Activated CD4-positive, alpha-beta T cell treated with anti-CD3 and anti-CD28 coated beads, Interleukin-2, amount 50 U/mL, for 16 hours (primary cell): ENCODE results near the gene ITGAV.

ENCODE experiments used
- DNase-seq: peaks from one replicate; pipeline ENCODE4 v3.0.0-alpha.2; 2020

ITGAV gene

DNA sequence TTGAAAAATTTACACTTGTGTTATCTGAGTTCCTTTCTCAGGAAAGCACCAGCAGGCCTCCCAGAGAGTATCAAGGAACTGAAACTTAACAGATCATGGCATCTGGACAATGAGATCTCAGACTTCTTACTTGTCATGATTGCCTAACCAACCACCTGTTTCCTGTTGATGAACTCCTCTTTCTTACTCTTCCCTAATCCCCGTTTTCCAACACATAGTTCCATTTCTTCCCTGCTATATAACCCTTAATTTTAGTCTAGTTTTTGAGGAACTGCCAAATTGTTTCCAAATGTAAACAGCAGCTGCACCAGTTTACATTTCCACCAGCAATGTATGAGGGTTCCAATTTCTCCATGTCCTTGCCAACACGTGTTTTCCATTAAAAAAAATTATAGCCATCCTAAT lies 98.0 kb downstream of the ITGAV start:
- no peak for DNase-seq

DNA sequence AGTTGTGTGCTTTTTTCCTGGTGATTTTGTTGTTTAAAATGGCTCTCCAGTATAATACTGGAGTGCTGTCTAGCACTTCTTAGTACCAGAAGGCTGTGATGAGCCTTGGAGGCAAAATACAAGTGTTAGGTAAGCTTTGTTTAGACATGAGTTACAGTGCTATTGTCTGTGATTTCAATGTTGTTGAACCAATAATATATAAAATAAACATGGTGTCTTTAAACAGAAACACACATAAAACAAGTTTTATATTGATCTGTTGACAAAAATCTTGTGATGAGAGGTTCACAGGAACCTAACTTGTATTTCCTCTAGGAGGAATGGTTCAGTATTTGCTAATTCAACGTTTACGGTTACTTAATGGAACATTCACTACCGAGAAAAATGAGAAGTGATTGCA lies 99.0 kb downstream of the ITGAV start:
- DNase-seq: no peak

DNA sequence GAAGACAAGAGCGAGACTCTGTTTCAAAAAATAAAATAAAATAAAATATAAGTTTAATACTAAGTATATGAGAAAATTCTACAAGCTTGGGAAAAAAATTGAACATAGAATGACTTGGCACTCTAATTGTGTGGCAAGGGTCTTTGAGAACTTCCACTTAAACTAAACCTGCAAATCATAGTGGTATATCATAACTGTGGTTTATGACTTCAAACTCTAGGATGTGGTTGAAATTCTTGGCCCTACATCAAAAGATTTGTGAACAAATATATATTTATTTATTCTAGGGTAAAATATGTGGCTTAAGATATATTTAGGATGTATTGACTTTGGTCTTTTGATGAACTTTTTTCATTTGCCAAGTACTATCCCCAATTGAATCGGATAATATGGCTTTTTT lies 100.9 kb downstream of the ITGAV start:
- DNase-seq: no peak

DNA sequence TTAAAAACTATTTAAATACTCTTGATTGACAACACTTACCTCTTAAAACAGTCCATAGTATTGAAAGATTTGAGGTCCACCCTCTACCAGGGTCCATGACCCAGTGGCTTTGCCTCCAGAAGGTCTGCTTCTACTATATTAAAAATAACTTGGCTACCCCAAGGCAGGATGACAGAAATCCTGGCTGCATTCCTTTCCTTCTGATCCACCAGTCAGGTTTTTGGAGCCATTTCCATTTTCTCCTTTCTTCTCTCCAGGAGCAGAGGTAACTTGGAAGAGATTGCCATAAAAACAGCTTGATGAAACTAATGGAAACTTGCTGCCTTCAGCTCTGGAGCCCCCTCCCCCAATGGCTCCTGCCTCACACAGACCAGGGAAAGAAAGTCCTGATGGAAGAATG lies 101.4 kb downstream of the ITGAV start:
- no peak for DNase-seq

DNA sequence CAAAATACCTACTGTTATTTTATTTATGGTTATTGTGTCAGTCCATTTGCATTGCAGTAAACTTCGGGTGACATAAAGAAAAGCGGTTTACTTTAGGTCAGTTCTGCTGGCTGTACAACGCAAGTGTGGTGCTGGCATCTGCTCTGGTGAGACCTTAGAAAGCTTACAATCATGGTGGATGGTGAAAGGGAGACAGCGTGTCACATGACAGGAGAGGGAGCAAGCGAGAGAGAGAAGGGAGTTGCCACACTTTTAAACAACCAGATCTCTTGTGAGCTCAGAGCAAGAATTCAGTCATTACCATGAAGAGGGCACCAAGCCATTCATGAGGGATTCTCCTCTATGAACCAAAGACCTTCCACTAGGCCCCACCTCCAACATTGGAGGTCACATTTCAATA lies 102.0 kb downstream of the ITGAV start:
- no peak for DNase-seq

DNA sequence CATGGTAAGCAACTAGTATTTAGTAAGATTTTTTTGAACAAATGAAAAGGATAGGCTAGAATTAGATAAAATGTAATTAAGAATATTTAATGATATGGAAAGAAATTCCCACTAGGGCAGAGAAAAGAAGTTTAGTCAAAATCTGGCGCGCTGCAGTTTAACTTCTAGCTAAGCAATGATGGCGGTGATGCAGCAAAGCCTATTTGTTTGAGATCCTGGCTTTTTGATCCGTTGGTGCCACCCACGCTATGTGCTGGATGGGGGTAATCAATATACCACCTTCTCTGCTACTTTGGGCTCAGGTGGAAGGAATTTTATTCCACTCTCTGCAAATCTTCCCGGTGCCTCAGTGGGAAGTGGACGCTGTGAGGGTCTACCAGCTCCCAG lies 103.6 kb downstream of the ITGAV start:
- no peak for DNase-seq

DNA sequence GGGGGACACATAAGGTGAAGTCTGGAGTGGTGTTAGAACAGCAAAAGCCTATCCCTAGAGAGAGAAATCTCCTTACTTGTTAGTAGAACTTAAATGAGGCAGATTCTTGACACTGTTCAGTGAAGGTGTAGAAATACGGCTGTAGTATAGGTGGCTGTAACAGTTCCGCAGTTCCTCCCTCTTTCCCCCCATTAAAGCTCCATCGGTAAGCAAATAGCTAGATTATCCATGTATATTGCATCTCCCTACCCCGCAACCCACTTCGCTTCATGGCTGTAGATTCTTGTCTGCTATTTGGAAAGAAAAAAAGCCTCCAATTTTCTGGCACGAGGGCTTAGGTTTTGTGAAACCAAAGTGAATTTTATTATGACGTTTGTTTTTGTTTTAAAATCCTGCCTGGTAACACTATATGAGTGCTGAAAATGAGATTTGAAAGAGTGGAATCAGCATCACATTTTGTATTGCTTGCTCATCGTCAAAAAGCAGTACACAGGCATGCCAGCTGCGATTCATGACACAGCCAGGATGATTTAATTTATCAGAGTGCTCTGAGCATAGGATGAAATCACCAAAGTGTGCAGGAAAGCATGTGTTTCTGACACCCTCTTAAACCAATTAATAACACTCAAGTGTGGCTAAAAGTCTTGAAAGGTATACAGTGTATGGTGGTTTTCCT lies 105.4 kb downstream of the ITGAV start:
- no peak for DNase-seq

DNA sequence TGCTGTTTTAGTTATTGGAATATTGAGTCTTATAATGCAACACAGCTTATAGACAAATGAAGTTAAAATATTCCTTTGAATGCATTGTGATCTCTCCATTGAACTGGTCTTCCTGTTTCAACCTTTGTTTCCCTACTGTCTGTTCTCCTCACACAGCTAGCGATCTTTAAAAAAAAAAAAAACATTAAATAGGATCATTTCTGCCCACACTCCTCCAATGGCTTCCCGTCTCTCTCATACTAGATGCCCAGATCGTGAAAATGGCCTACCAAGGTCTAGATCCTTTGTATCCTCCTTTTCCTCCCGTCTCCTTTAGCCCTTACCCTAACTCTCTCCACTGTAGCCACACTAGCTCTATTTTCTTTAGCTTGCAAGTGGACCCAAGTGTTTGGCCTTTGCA lies 106.4 kb downstream of the ITGAV start:
- no peak for DNase-seq

DNA sequence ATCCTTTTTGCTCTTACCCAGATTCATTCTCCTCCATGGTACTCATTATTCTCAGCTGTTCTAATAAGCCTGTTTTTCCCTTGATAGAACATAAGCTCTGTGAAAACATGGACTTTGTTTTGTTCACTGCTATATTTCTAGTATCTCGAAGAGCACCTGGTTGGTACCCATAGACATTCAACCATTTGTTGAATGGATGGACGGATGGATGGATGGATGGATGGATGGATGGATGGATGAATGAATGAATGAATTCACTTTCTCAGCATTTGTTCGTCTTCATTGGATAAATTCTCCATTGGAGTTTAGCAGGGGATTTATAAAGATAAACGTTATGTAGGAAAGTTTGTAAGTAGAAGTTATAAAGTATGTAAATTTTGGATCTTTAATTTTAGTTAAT lies 106.9 kb downstream of the ITGAV start:
- DNase-seq: no peak

DNA sequence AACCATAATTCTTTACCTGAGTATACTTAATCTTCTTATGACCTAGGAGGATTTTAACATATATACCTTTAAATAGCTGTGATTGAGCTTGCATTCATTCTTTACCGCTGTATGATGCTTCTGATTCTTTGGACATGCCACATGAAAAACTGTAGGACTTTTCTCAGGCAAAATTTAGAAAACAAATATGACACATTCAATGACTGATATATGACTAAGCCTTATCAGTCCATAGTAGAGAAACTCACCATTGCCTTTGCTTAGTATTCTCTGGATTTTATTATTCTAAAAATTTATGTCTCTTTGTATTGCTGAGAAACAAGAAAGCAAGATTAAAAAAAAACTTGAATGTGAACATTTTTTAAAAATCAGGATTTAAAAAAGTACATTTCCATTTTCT lies 107.7 kb downstream of the ITGAV start:
- DNase-seq: no peak

DNA sequence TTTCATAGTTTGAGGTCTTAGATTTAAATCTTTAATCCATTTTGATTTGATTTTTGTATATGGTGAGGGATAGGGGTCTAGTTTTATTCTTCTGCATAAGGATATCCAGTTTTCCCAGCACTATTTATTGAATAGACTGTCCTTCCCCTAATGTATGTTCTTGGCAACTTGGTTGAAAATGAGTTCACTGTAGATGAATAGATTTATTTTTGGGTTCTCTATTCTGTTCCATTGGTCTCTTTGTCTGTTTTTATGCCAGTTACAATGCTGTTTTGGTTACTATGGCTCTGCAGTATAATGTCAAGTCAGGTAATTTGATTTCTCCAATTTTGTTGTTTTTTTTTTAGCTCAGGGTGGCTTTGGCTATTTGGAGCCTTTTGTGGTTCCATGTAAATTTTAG lies 109.9 kb downstream of the ITGAV start:
- no peak for DNase-seq

DNA sequence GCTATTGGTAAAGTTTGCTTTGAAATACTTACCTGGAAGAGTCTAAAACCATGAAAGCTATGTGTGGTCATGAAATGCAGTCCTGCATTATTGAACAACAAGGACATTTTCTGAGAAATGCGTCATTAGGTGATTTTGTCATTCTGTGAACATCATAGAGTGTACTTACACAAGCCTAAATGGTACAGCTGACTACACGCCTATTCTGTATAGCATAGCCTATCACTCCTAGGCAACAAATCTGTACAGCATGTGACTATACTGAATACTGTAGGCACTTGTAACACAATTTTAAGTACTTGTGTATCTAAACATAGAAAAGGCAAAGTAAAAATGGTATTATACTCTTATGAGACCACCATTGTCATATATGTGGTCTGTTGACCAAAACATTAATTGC lies 112.2 kb downstream of the ITGAV start:
- DNase-seq: no peak

DNA sequence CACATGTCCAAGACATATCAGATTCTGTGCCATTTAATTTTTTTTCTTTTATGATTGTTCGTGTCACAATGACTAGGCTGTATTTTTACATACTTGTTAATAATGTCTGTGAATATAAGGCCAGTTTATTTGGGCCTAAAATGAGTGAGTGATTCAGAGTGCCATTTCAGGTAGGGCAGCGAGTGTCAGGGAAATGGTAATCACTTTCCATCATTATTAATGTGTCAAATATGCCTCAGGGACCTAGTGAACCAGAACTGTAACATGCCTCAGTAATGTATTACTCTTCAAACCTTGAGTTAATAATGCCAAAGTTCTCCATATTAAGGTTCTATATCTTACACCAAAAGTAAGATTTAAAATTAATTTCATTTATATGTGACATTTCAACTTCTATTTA lies 112.6 kb downstream of the ITGAV start:
- DNase-seq: no peak

DNA sequence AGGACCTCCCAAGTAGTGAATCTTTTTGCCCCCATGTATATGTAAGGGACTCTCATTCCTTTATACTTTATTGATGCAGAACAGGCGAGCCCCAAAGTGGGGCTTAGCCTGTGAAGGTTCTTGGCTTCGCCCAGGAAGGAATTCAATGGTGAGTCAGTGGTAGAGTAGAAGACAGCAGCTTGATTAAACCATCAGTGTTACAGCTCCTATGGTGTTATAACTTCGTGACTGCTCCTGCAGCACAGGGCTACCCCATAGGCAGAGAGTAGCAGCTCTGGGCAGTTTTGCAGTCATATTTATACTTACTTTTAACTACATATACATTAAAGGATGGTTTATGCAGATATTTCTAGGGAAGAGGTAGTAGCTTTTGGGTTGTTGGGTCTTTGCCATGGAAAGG lies 115.0 kb downstream of the ITGAV start:
- DNase-seq: no peak

DNA sequence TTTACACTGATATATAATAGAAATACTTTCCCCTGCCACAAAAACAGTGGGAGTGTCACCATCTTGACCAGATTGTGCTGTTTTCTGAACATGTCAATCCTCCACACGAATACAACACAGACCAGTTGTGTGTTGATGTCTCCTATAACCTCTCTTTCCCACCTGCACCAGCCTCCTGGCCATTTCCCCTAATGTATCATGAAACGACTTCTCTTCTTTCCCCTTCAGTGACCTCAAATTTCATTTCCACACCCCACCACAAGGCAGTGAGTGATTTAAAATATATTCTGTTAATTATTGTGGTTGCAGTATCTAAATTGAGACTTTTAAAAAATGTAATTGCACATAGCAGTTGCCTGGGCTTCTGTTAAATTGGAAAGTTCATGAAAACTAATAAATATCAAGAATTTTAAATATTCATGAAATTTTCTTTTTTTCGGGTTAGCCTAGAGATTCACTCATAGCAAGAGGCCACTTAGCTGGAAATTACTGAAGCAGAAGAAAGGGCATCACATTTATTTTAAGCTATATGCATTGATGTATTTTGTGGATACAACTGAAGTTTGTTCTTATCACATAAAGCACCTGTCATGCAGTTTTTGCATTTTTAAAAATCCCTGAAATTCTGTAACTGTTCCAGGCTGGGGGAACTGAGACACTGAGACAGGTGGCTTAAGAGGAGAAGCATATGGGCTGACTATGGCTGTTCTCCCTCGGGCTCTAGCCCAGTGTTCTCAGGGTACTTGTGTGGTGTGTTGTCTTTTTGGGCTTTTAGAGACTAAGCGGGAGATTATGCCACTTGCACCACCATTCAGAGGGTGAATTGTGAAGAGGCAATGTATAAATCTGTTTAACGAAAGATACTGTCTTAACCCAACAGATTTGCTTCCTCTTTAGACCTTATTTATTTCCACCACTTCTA lies 119.9 kb downstream of the ITGAV start:
- DNase-seq: no peak

DNA sequence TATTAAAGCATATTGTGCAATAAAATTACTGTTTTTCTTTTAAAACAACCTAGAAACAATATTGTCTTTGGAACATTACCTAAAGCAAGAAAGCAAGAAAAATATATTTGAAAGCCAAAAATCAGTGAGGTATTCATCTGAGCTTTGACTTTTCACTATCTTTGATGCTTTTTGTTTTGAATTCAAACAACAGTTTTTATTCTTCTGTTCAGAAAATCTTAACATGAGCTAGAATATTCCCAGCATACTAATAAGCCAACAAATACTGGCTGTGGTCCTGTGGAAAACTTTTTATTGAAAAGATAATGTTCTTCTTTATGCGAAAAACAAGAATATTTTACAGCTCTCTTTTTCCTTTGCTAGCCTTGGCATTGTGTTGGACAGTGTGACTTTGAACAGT lies 123.8 kb downstream of the ITGAV start:
- DNase-seq: no peak

DNA sequence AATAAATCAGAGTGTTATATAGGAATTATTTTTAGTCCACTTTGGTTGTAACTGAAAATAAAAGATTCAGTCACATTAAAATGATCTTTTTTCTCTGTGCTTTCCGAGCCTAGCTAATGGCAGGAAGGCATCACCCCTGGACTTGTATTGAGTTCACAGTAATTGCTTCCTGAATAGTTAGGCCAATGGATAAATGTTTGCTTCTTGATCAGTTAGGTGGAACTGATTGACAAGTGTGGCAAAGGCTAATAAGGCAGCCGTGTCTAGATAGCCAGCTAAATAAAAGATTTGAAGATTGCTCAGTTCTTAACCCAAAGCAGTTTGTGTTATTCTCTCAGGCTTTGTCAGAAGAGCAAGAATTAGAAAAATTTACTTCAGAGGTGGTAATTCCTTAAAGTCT lies 124.8 kb downstream of the ITGAV start:
- no peak for DNase-seq

DNA sequence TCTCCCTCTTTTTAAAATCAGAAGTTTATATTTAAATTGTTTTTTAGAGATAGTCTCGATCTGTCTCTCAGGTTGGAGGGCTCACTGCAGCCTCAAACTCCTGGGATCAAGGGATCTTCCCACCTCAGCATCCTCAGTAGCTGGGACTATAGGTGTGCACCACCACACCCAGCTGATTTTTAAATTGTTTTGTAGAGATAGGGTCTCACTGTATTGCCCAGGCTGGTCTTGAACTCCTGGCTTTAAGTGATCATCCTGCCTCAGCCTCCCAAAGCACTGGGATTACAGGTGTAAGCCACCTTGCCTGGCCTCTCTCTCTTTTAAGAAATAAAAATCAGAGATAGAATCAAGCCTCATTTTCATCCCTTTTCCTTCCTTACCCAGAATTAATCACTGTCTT lies 126.1 kb downstream of the ITGAV start:
- DNase-seq: no peak

DNA sequence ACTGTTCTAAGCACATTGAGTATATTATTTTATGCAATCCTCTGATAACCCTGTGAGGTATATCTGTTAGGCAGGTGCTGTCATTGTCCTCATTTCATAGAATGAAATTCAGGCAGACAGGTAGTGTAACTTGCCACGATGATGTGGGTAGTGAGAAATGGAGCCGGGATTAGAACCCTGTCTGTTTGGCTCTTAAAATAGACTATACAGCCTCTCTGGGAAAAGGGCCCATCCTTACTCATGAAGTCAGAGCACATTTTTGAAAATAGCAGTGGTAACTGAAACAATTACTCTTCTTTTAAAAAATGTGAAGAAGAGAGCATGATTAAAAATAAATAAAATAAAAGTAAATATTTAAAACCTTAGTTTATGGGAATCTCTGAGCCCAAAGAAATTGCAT lies 127.0 kb downstream of the ITGAV start:
- no peak for DNase-seq

DNA sequence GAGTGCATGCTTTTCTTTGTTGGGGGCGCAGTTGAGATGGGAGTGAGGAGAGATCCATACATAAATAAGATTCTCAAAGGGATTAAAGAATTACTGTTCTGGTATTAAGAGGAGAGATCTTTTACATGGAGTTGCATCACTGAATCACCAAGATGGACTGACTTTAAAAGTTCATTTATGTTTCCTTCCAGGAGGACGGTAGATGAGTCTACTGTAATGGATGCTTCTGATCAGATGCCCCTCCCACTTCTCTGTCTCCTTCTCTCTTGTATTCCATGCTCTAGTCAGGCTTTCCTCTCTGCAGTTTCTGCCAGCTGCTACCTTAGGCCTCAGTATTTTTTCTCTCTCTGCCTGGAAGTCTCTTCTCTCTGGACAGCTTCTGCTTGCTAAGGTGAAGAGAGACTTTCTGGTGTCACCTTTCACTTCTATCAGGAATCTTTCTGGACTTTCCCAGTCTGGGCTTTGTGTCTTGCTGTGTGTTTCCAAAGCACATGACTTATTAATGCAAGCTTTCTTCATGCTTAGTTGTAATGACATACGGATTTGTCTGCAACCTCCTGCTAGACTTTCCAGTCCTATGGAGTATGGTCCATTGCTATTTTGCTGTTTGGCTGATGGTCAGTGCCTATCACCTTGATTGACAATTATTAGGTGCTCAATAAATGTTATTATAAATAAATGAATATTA lies 127.6 kb downstream of the ITGAV start:
- no peak for DNase-seq

DNA sequence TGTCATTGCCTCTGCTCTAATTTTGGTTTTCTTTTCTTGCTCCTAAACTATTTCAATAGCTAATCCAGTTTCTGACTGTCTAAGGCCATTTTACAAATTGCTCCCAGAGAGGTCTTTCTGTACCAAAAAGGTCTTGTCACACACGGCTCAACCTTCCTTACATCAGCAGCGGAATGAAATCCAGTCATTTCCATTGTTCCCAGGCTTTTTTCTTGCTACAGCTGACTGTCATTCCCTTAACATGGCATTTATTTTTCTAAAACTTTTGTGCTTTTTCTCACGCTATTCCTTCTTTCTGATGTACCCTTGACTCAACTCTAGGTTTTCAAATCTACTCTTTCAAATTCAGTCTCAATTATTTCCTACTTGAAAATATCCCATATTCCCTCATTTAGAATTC lies 128.3 kb downstream of the ITGAV start:
- no peak for DNase-seq

DNA sequence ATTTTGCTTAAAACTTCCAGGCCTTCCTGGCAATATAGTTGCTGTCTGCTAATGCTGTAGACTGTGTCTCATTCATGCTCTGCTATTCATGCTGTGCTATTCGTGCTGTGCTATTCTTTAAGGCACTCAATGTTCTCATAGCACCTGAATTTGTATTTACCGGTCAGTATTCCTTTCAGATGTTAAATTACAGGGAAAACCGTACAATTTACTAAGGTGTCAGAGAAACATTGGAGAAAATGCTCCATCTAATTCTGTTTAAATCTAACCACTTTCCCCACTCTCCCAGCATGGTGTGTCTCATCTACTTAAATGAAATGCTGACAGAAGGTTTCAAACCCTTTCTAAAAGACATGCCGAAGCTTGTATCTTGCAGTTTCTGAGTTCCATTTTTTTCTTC lies 129.0 kb downstream of the ITGAV start:
- no peak for DNase-seq

DNA sequence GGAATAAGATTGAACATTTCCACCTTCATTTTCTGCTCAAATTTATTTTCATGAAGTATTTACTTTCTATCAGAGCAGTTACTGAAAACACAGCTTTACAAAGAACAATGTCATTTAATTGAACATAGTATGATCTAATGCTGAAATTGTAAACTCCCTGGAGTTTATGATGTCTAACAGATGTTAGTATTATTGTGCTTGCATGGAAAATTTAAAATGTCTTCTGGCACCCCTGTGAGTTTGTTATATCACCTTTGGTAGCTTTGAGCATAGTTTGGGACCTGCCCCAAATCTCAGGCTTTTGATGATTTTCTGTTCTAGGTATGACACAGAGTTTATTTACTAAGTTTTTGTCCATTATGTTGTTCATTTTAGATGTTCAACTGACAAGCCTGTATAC lies 132.1 kb downstream of the ITGAV start:
- DNase-seq: no peak

DNA sequence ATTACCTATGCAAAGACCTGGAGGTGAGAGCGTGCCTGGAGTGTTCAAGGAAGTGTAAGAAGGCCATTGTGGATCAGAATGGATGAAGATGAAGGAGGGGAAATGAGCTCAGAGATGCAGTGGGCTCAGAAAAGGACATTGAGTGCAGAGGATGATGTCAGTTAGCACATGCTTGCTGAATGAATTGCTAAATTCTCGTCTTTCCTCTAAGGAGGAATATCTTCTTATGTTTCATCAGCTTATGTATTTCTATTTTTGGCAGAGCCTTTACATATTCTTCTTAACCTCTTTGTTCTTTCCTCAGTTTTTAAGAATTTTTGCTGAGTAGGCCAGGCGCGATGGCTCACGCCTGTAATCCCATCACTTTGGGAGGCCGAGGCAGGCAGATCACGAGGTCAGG lies 134.9 kb downstream of the ITGAV start:
- no peak for DNase-seq
